HK-2 (cell line): ENCODE results near the gene EHHADH.

Experiments
- DNase-seq: peaks from one replicate; pipeline ENCODE4 v3.0.0-alpha.2; 2018; ENCODE audit not compliant: unreplicated experiment

EHHADH gene

GRCh38 chr3:185197068-185197467 is 56.8 kb downstream of the EHHADH start:
- DNase-seq = no peak

GRCh38 chr3:185195652-185196051 is 58.2 kb downstream of the EHHADH start:
- DNase-seq = no peak

- no peak for DNase-seq
These were observed 65.0 kb downstream of the EHHADH start for GRCh38 chr3:185188816-185189215.

GRCh38 chr3:185187391-185187790 is 66.5 kb downstream of the EHHADH start:
- DNase-seq = no peak

- peak; percentile 35 for DNase-seq
These were observed 77.0 kb downstream of the EHHADH start for GRCh38 chr3:185176750-185177359.

GRCh38 chr3:185175370-185175987 is 78.4 kb downstream of the EHHADH start:
- DNase-seq = no peak

- no peak for DNase-seq
These were observed 81.5 kb downstream of the EHHADH start for GRCh38 chr3:185172086-185173049.

- DNase-seq = no peak
These were observed 89.2 kb downstream of the EHHADH start for GRCh38 chr3:185164428-185165217.

GRCh38 chr3:185162634-185163033 is 91.2 kb downstream of the EHHADH start:
- DNase-seq = no peak

GRCh38 chr3:185161761-185162160 is 92.1 kb downstream of the EHHADH start:
- DNase-seq = no peak

- no peak for DNase-seq
These were observed 96.5 kb downstream of the EHHADH start for GRCh38 chr3:185157347-185157746.

GRCh38 chr3:185155678-185156077 is 98.2 kb downstream of the EHHADH start:
- DNase-seq = no peak

GRCh38 chr3:185153861-185154629 is 99.8 kb downstream of the EHHADH start:
- no peak for DNase-seq

- DNase-seq = no peak
These were observed 100.6 kb downstream of the EHHADH start for GRCh38 chr3:185153171-185153771.

GRCh38 chr3:185152410-185153170 is 101.3 kb downstream of the EHHADH start, which contains the start of gene C3orf70:
Gene C3orf70 (minus strand): TSS chr3:185153060. CDS start chr3:185152823, 237 bp downstream.
- DNase-seq = peak; percentile 51

- no peak for DNase-seq
These were observed 101.9 kb downstream of the EHHADH start for GRCh38 chr3:185151964-185152409.

GRCh38 chr3:185151101-185151963 is 102.5 kb downstream of the EHHADH start:
- no peak for DNase-seq

- DNase-seq = no peak
These were observed 103.3 kb downstream of the EHHADH start for GRCh38 chr3:185150561-185150960.

- no peak for DNase-seq
These were observed 104.3 kb downstream of the EHHADH start for GRCh38 chr3:185149591-185149990.
